HL-60/S4 treated with phorbol 12-myristate 13-acetate at 8.2 ng/mL for 4 days and 3 days (cell line): ENCODE data around the gene HLA-F.

Source experiments
- in situ Hi-C: fragments of 300-500 bp; cut with MboI; formaldehyde crosslinking; loops from 2 replicates; pipeline ENCODE4 v1.15.0; 2022; ENCODE audit warnings: low sequenced_read_pairs

HLA-F gene

GRCh38 chr6:29723262-29723665 is at the start of gene HLA-F:
Gene HLA-F, plus strand, starts transcription at chr6:29723434. Its CDS starts 30 bp downstream, at chr6:29723464.
- in situ Hi-C loops: no loop called here

GRCh38 chr6:29674008-29674407 is 49.2 kb upstream of the HLA-F start:
- in situ Hi-C loops: no loop called here

GRCh38 chr6:29675561-29675960 is 47.7 kb upstream of the HLA-F start:
- in situ Hi-C loops: no loop called here

GRCh38 chr6:29676981-29677601 is 46.1 kb upstream of the HLA-F start:
- in situ Hi-C loops: no loop called here

GRCh38 chr6:29678114-29678513 is 45.1 kb upstream of the HLA-F start:
- in situ Hi-C loops: no loop called here

GRCh38 chr6:29679962-29680361 is 43.3 kb upstream of the HLA-F start:
- in situ Hi-C loops: no loop called here

- in situ Hi-C loops: no loop called here
These were observed 42.8 kb upstream of the HLA-F start for GRCh38 chr6:29680416-29680815.

GRCh38 chr6:29680904-29681303 is 42.3 kb upstream of the HLA-F start, which contains the start of gene ZFP57:
Gene ZFP57, minus strand, starts transcription at chr6:29681152. Its CDS starts 4,149 bp downstream, at chr6:29677003.
- in situ Hi-C loops: no loop called here

GRCh38 chr6:29681811-29682210 is 41.4 kb upstream of the HLA-F start:
- in situ Hi-C loops: no loop called here

GRCh38 chr6:29685718-29686326 is 37.4 kb upstream of the HLA-F start:
- in situ Hi-C loops: no loop called here

- in situ Hi-C loops: no loop called here
These were observed 28.6 kb upstream of the HLA-F start for GRCh38 chr6:29694637-29695036.

GRCh38 chr6:29696147-29697125 is 26.8 kb upstream of the HLA-F start:
- in situ Hi-C loops: no loop called here

GRCh38 chr6:29702519-29703103 is 20.6 kb upstream of the HLA-F start:
- in situ Hi-C loops: no loop called here

GRCh38 chr6:29705389-29706231 is 17.6 kb upstream of the HLA-F start:
- in situ Hi-C loops: no loop called here

GRCh38 chr6:29708432-29709179 is 14.6 kb upstream of the HLA-F start:
- in situ Hi-C loops: no loop called here

- in situ Hi-C loops: no loop called here
These were observed 14.0 kb upstream of the HLA-F start for GRCh38 chr6:29709188-29709587.

GRCh38 chr6:29710281-29710941 is 12.8 kb upstream of the HLA-F start:
- in situ Hi-C loops: no loop called here

GRCh38 chr6:29720863-29721262 is 2.4 kb upstream of the HLA-F start:
- in situ Hi-C loops: no loop called here
